Natural killer cell treated with Interleukin-12 subunit alpha and Interleukin-12 subunit beta and Interleukin-15 and Interleukin-18, amount 100 ng/mL, for 72 hours (primary cell): ENCODE measurements around the gene TYW5. TPM values are rescaled to one million over a fixed set of nuclear protein-coding genes. Genes with fewer than 3 reads are reported as not detected.

ENCODE experiments used
- ATAC-seq, 2 donors: fragments of 150-1000 bp; cut with Tn5 transposase in 1 of 2; sonication (Bioruptor Pico), chemical (Tn5 transposase) in 1 of 2; 2 replicates each; pipeline ENCODE4 v1.10.0; 2021
- DNase-seq: peaks from one replicate; pipeline ENCODE4 v3.0.0; 2022; ENCODE audit warnings: low spot score
- H3K27ac Mint-ChIP-seq, 2 donors: 1 replicate in 1 of 2; 2 replicates in 1 of 2; pipeline ENCODE4 v1.8.0; 2022; ENCODE audit warnings: mixed read lengths in 2 of 2, mild to moderate bottlenecking in 1 of 2, moderate library complexity in 1 of 2
- H3K27me3 Mint-ChIP-seq, 2 donors: 1 replicate in 1 of 2; 2 replicates in 1 of 2; pipeline ENCODE4 v1.8.0; 2022; ENCODE audit warnings: mixed read lengths in 2 of 2
- H3K36me3 Mint-ChIP-seq: one replicate; pipeline ENCODE4 v1.8.0; 2022; ENCODE audit warnings: mixed read lengths
- H3K4me1 Mint-ChIP-seq, 2 donors: 1 replicate in 1 of 2; 2 replicates in 1 of 2; pipeline ENCODE4 v1.8.0; 2022; ENCODE audit warnings: low read depth in 2 of 2, mixed read lengths in 2 of 2, mild to moderate bottlenecking in 1 of 2
- H3K4me3 Mint-ChIP-seq: one replicate; pipeline ENCODE4 v1.8.0; 2022; ENCODE audit warnings: mixed read lengths
- H3K9me3 Mint-ChIP-seq: 2 replicates; pipeline ENCODE4 v1.8.0; 2022; ENCODE audit warnings: mixed read lengths
- total RNA-seq, 2 donors: library from RNA; stranded (reverse); gene quantifications; one replicate each; pipeline ENCODE4 v1.2.3, GENCODE V29; 2022

TYW5 gene
- total RNA-seq, 2 donors from 2014 or later: 10.7 to 13.9 TPM

GRCh38 chr2:199958014-199958413, 2.7 kb upstream of the TYW5 start:
- DNase-seq (no peak), ATAC-seq (no peak)
- H3K4me1 Mint-ChIP-seq: peaks cover 34 to 47% of the 10 kb centered on the region in 2 donors
- peaks cover 13% of the 10 kb centered on the region for H3K36me3 Mint-ChIP-seq
- no peaks in the 10 kb centered on the region for H3K27me3 Mint-ChIP-seq
- H3K9me3 Mint-ChIP-seq: no peaks in the 10 kb centered on the region
- peak overlapping the region in 1 of 2 donors; percentile 21 for H3K27ac Mint-ChIP-seq
- peak overlapping the region; percentile 97 for H3K4me3 Mint-ChIP-seq

GRCh38 chr2:199956062-199956380, 730 bp upstream of the TYW5 start:
- Mint-ChIP-seq H3K4me1 (peaks cover 34 to 42% of the 10 kb centered on the region in 2 donors), H3K36me3 (no peaks in the 10 kb centered on the region), H3K9me3 (no peaks in the 10 kb centered on the region), H3K27ac (peak overlapping the region; percentile 94 to 96), H3K4me3 (peak overlapping the region; percentile 97), H3K27me3 (no peaks in the 10 kb centered on the region)
- ATAC-seq (no peak), DNase-seq (no peak)

- Mint-ChIP-seq H3K4me1 (peaks cover 39 to 50% of the 10 kb centered on the region in 2 donors), H3K27me3 (no peaks in the 10 kb centered on the region), H3K27ac (peak overlapping the region; percentile 94 to 96), H3K36me3 (peaks cover 7% of the 10 kb centered on the region), H3K9me3 (no peaks in the 10 kb centered on the region), H3K4me3 (peak overlapping the region; percentile 97)
- DNase-seq: no peak
- peak; percentile 62 to 70 for ATAC-seq
Measured at GRCh38 chr2:199955007-199955338, 318 bp downstream of the TYW5 start.

- DNase-seq: no peak
- no peaks in the 10 kb centered on the region for H3K27me3 Mint-ChIP-seq
- no peak for ATAC-seq
- peak overlapping the region; percentile 47 to 50 for H3K27ac Mint-ChIP-seq
- H3K4me1 Mint-ChIP-seq: peaks cover 19 to 26% of the 10 kb centered on the region in 2 donors
- peaks cover 17% of the 10 kb centered on the region for H3K36me3 Mint-ChIP-seq
- peak overlapping the region; percentile 70 for H3K4me3 Mint-ChIP-seq
- no peaks in the 10 kb centered on the region for H3K9me3 Mint-ChIP-seq
Measured at GRCh38 chr2:199951023-199951422, 4.3 kb downstream of the TYW5 start.

- Mint-ChIP-seq H3K9me3 (no peaks in the 10 kb centered on the region), H3K36me3 (peaks cover 17% of the 10 kb centered on the region), H3K4me1 (peaks cover 19 to 27% of the 10 kb centered on the region in 2 donors), H3K27ac (peak overlapping the region; percentile 47 to 50), H3K4me3 (peak overlapping the region; percentile 55), H3K27me3 (no peaks in the 10 kb centered on the region)
- ATAC-seq: no peak
- DNase-seq: no peak
Measured at GRCh38 chr2:199950396-199950795, 4.9 kb downstream of the TYW5 start.

GRCh38 chr2:199946836-199947235, 8.5 kb downstream of the TYW5 start:
- Mint-ChIP-seq H3K4me3 (no peak overlapping the region), H3K27ac (no peak overlapping the region), H3K9me3 (no peaks in the 10 kb centered on the region), H3K4me1 (peaks cover 19% of the 10 kb centered on the region in 2 donors), H3K36me3 (peaks cover 23% of the 10 kb centered on the region), H3K27me3 (no peaks in the 10 kb centered on the region)
- DNase-seq (no peak), ATAC-seq (no peak)

GRCh38 chr2:199946196-199946595, 9.1 kb downstream of the TYW5 start:
- Mint-ChIP-seq H3K4me3 (no peak overlapping the region), H3K27me3 (no peaks in the 10 kb centered on the region), H3K4me1 (peaks cover 16 to 19% of the 10 kb centered on the region in 2 donors), H3K36me3 (peaks cover 23% of the 10 kb centered on the region), H3K27ac (no peak overlapping the region), H3K9me3 (no peaks in the 10 kb centered on the region)
- ATAC-seq: no peak
- DNase-seq: no peak

GRCh38 chr2:199943373-199943772, 11.9 kb downstream of the TYW5 start:
- ATAC-seq: no peak
- peaks cover 9 to 11% of the 10 kb centered on the region in 2 donors for H3K4me1 Mint-ChIP-seq
- no peak for DNase-seq
- H3K27ac Mint-ChIP-seq: no peak overlapping the region
- H3K4me3 Mint-ChIP-seq: no peak overlapping the region
- H3K36me3 Mint-ChIP-seq: peaks cover 24% of the 10 kb centered on the region
- no peaks in the 10 kb centered on the region for H3K9me3 Mint-ChIP-seq
- H3K27me3 Mint-ChIP-seq: no peaks in the 10 kb centered on the region

GRCh38 chr2:199940373-199940772, 14.9 kb downstream of the TYW5 start:
- H3K9me3 Mint-ChIP-seq: no peaks in the 10 kb centered on the region
- no peaks in the 10 kb centered on the region for H3K27me3 Mint-ChIP-seq
- no peak overlapping the region for H3K27ac Mint-ChIP-seq
- H3K36me3 Mint-ChIP-seq: peaks cover 15% of the 10 kb centered on the region
- DNase-seq (no peak), ATAC-seq (no peak)
- peaks cover 5 to 9% of the 10 kb centered on the region in 2 donors for H3K4me1 Mint-ChIP-seq
- H3K4me3 Mint-ChIP-seq: no peak overlapping the region

GRCh38 chr2:199936554-199936953, 18.7 kb downstream of the TYW5 start:
- Mint-ChIP-seq H3K27me3 (no peaks in the 10 kb centered on the region), H3K4me1 (no peaks in the 10 kb centered on the region), H3K4me3 (no peak overlapping the region), H3K27ac (no peak overlapping the region), H3K9me3 (no peaks in the 10 kb centered on the region), H3K36me3 (peaks cover 9% of the 10 kb centered on the region)
- ATAC-seq: no peak
- no peak for DNase-seq

GRCh38 chr2:199933466-199933865, 21.8 kb downstream of the TYW5 start:
- H3K4me3 Mint-ChIP-seq: no peak overlapping the region
- no peaks in the 10 kb centered on the region for H3K4me1 Mint-ChIP-seq
- ATAC-seq (no peak), DNase-seq (no peak)
- H3K27me3 Mint-ChIP-seq: no peaks in the 10 kb centered on the region
- peaks cover under 1% of the 10 kb centered on the region for H3K36me3 Mint-ChIP-seq
- no peak overlapping the region for H3K27ac Mint-ChIP-seq
- no peaks in the 10 kb centered on the region for H3K9me3 Mint-ChIP-seq

GRCh38 chr2:199932312-199932855, 22.9 kb downstream of the TYW5 start:
- ATAC-seq (no peak), DNase-seq (no peak)
- Mint-ChIP-seq H3K9me3 (no peaks in the 10 kb centered on the region), H3K4me1 (no peaks in the 10 kb centered on the region), H3K27ac (no peak overlapping the region), H3K27me3 (no peaks in the 10 kb centered on the region), H3K4me3 (no peak overlapping the region), H3K36me3 (no peaks in the 10 kb centered on the region)

GRCh38 chr2:199929262-199929661, 26.0 kb downstream of the TYW5 start:
- no peak for ATAC-seq

GRCh38 chr2:199928626-199929025, 26.7 kb downstream of the TYW5 start:
- Mint-ChIP-seq H3K27ac (peak overlapping the region in 1 of 2 donors; percentile 15), H3K4me3 (no peak overlapping the region), H3K36me3 (peaks cover 6% of the 10 kb centered on the region), H3K27me3 (no peaks in the 10 kb centered on the region), H3K9me3 (no peaks in the 10 kb centered on the region), H3K4me1 (peaks cover 0 to 5% of the 10 kb centered on the region in 2 donors)
- ATAC-seq (no peak), DNase-seq (no peak)

More at GRCh38 chr2:199929262-199929661, 26.0 kb downstream of the TYW5 start:
- Mint-ChIP-seq H3K9me3 (no peaks in the 10 kb centered on the region), H3K4me1 (peaks cover 0 to 5% of the 10 kb centered on the region in 2 donors), H3K27me3 (no peaks in the 10 kb centered on the region), H3K36me3 (peaks cover 6% of the 10 kb centered on the region), H3K4me3 (no peak overlapping the region), H3K27ac (peak overlapping the region in 1 of 2 donors; percentile 15)
- DNase-seq: no peak

- H3K27ac Mint-ChIP-seq: peak overlapping the region in 1 of 2 donors; percentile 15
- H3K9me3 Mint-ChIP-seq: no peaks in the 10 kb centered on the region
- H3K36me3 Mint-ChIP-seq: peaks cover 6% of the 10 kb centered on the region
Measured at GRCh38 chr2:199928226-199928625, 27.1 kb downstream of the TYW5 start.

More at GRCh38 chr2:199928226-199928625, 27.1 kb downstream of the TYW5 start:
- Mint-ChIP-seq H3K27me3 (no peaks in the 10 kb centered on the region), H3K4me3 (no peak overlapping the region), H3K4me1 (peaks cover 0 to 5% of the 10 kb centered on the region in 2 donors)
- DNase-seq (no peak), ATAC-seq (no peak)
